A204.1 (cell line): ENCODE measurements around the gene OSCAR.

ENCODE experiments used
- FAIRE-seq: peaks from 2 replicates; lab custom pipeline; 2012; peaks lifted over from hg19 to GRCh38; lab: Jason Lieb, UNC

Gene OSCAR, protein sequence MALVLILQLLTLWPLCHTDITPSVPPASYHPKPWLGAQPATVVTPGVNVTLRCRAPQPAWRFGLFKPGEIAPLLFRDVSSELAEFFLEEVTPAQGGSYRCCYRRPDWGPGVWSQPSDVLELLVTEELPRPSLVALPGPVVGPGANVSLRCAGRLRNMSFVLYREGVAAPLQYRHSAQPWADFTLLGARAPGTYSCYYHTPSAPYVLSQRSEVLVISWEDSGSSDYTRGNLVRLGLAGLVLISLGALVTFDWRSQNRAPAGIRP

DNA sequence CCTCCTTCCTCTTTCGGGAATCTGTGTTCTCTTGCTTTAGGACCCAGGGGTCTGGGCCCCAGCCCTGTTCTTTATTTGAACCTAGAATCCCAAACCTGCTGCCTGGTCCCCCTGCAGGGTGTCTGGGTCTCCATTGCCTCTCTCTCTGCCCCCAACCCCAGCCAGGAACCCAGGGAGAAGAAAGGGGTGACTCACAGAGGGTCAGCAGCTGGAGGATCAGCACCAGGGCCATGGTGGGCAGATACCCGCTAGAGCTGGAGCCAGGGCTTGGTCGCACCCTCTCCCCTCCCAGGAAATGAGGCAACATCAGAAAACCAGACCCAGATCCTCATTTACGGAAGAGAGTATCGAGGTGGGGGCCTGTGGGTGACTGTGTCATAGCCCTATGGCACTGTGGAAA lies at the start of gene OSCAR:
Gene OSCAR (minus strand): TSS at position 243 of the 400 bp plus-strand sequence. CDS start 11 bp downstream, at position 232.
- FAIRE-seq = no peak

DNA sequence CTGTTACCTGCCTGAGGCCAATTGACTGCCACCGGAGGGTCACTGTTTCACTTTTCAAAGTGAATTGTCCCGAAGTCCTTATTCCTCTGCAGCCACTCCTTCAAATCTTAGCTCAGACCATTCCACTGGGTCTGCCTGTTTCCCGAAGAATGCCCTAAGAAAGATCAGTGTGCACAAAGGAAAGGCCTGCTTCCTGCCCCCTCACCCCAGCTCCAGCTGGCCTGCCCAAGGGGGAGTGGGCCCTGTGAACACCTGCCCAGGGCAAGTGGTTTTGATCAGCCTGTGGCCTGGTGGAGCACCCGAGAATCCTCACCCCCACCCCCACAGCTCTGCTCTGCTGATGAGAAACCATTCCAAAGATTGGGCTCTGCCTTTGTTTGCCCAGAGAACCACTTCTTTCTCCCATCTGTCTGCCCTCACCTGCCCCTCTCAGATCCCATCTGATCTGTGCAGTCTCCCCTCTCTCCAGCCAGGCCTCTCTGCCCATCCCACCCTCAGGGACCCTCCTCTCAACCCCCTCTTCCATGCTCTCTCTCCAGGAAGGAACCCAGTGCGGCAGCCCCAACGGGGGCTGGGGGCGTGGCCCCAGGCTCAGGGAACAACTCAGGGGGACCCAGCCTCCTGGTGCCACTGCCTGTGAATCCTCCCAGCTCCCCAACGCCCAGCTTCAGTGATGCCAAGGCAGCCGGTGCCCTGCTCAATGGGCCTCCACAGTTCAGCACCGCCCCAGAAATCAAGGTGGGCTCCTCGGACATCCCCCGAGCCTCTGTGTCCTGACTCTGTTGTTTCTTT lies 48.6 kb upstream of the OSCAR start:
- FAIRE-seq = no peak

DNA sequence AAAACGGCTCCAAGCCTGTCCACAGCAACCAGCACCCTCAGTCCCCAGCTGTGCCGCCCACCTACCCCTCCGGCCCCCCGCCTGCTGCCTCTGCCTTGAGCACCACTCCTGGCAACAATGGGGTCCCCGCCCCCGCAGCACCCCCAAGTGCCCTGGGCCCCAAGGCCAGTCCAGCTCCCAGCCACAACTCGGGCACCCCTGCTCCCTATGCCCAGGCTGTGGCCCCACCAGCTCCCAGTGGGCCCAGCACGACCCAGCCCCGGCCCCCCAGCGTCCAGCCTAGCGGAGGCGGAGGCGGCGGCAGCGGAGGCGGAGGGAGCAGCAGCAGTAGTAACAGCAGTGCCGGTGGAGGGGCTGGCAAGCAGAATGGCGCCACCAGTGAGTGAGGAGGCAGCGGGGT lies 47.6 kb upstream of the OSCAR start:
- FAIRE-seq = no peak

DNA sequence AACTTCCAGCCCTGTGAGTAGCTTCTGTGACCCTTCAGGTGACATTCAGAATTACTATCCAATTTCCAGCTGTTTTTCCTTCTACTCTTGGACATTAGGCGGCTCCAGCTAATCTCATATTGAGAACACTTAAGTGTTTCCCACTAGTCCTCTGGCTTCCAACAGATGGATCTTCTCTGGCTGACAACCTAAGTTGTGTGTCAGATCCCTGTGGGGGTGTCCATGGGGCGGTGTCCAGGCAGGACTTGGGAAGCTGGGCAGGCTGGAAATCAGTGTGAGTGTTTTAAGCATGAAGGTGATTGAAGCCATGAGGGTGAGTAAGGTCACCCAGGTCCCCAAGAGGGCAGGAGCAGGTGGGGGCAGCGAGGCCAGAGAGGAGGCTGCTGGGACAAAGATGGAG lies 47.1 kb upstream of the OSCAR start:
- FAIRE-seq = no peak

DNA sequence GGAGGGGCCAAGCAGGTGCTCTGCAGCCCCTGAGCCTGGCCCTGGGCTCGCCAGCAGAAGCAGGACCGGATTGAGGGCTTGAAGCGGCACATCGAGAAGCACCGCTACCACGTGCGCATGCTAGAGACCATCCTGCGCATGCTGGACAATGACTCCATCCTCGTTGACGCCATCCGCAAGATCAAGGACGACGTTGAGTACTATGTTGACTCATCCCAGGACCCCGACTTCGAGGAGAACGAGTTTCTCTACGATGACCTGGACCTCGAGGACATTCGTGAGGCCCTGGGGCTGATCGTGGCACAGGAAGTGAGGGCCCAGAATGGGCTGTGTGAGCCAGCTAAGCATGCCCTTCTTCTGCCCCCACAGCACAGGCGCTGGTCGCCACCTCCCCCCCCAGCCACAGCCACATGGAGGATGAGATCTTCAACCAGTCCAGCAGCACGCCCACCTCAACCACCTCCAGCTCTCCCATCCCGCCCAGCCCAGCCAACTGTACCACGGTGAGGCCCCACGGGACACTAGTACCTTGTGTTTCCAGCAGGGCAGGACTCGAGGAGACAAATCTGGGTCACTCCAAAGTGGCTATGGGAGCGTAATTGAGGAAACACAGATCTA lies 45.0 kb upstream of the OSCAR start:
- FAIRE-seq = no peak

DNA sequence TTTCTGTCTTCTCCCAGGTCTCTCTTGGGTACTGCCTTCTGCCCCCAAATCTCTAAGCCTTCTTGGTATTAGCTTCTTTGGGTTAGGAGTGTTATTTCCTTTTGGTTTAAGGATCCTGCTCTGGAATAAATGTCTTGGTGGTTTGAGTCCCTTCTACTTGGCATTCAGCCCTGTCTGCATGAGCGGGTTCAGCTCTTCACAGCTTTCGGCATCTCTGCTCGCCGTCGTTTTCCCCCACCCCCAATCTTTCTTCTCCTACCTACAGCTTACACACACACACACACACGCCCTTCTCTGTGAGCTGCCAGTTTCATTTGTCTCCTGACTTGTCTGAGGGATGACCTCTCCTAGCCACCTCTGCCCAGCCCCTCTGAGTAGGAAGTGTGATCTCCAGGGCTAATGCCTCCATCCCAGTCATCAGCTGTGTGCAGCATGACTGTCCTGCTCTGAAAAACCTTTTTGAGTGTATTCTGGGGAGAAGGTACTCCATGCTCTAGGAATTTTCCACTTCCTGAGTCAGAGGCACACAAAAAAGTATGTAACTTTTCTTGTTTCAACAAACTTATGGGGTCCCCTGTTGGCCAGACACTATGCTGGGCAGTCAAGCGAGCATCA lies 41.7 kb upstream of the OSCAR start:
- no peak for FAIRE-seq

DNA sequence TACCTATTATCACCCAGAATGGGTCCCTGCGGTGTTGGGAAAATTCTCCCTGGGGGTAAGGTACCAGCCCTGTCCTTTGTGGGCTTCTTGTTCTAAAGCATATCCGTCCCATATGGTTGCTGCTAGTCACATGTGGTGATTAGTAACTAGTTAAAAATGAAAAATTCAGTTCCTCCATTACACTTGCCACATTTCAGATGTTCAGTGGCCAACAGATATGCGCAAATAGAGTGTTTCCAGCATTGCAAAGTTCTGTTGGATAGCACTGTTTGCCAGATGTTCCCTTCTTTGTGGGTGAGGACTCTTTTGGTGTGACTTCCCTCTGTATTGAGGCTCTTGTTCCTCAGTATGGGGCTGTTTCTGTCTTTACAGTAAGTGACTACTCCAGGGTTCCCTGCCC lies 40.8 kb upstream of the OSCAR start:
- FAIRE-seq = no peak

DNA sequence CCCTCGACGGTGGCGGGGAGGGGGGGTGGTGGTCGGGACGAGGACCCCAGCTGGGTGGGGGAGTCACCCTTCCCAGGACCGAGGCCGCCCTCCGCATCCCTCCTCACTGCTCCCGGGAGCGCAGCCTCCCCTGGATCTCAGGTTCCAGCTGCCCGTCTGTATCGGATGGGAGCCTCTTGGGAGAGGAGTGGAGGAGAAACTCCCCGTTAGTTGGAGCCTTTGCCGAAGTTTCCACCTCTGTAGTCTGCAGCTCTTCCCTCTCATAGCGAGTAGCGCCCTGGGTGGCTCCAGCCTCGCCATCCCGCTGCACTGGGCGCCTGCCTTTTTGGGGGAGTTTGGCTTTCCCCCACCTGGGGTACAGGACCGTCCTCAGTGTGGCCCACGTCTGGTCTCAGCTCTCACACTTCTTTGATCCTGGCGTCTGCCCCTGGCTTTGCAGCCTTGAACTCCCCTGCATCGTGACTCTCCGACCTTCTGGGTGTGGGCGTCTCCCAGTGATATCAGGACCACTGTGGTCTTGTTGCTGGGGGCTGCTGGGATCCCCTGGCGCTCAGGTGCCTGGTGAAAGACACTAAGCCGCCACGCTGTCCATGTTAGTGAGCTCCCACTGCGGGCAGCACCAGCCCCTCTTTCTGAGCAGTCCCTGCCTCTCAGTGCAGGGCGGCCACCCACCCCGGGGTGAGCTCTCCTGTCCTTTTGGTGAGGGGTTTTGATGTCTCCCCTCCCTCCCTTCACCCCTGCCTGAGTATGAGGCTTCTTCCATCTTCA lies 38.1 kb upstream of the OSCAR start:
- no peak for FAIRE-seq

DNA sequence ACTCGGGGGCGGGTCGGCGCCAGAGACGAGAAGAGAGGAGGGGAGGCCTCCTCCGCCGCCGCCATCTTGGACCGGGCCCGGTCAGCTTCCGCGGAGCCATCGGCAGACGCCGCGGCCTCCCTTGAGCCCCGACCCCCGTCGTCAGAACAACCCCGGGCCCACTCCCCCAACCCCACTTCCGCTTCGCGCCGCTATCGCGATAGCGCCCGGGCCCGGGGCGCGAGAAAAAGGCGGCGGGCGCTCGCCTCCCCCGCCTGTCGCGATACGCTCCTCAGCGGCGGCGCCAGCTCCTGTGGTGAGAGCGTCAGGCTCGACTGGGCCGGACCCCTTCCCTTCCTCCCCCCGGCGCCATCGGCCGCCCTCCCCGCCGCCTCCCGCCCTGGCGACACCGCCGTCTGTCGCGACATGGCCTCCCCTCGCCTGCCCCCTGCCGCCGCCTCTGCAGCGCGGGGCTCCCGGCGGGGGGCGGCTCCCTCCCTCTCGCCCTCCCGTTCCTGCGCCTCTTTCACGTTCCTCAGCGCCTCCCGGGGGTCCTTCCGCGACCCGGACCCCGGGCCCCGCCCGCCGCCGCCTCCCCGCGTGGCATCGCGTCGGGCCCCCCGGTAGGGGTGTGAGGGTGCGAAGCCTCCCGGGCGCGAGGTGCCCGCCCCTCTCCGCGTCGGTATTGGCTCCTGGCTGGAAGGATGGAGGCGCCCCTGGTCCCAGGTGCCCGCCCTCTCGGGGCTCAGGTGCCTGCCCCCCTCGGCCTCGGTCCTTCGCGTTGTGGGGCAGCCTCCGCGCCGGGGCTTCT lies 37.3 kb upstream of the OSCAR start, which contains the start of gene CNOT3:
Gene CNOT3 (plus strand): TSS at position 64 of the 790 bp plus-strand sequence. CDS start 5,217 bp downstream, outside the sequence.
- FAIRE-seq = no peak

DNA sequence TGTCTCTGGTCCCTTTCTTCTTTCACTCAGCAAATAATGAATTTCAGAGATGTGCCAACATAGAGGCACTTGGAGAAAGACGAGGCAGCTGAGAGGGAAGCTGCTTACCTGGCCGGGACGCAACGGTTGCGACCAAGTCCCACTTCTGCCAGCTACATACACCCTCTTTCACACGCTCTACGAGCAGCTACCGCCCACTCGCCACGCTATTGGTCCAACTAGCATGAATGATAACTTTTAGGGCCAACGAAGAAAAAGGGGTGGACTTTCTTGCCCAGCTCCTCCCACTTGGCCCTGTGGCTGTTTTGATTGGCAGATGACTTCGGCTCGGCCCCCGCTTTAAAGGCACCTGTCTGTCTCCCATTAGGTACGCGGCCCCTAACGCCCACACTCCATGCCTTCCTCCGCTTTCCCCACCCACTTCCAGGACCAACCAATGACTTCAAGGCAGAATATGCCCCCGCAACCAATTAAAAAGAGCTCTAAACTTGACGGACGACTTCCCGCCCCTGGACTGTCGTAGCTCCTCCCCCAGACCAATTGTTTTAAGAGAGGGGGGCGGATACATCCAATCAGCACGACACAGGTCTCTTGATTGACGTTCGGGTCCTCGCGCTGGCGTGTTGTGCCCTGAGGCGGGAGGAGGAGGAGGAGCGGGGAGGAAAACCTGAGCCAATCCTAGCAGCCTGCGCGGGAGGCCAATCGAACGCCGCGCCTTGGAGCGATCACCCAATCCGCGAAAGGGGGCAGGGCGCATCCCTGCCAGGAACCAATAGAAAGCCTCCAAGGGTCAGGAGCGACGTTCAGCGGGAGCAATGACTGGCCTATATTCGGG lies 36.5 kb upstream of the OSCAR start:
- FAIRE-seq = peak; percentile 100

DNA sequence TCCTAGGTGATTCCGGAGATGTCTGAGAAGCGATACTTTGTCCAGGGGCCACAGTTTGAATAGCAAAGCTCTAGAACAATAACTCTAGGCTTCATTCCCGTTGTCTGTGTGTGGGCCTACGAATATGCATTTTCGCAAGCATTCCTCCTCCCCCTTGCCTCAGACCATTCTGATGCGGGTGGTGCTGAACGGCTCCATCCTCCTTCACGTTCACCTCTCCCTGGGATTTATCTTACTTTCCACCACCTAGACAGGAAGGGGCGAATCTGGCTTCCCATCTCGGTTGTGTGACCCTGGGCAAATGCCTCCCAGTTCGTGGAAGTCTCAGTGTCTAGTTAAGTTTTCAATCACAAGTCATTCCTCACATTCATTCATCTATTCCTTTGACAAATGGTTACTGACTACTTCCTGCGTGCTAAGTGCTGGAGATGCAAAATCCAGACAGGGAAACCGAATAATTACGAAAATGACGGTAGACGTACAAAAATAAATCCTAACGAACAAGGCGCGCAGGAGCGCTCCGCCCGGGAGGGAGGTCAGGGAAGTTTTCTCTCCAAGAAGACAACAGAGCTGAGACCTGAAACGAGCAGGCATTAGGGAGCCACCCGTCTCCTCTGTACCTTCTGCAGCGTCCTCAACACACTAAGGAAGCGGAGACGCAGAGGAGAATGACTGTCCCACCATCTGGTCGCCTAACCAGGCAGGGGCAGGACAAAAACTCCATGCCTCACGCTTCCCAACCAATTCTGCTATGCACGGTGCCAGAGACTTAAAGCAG lies 35.7 kb upstream of the OSCAR start:
- no peak for FAIRE-seq

DNA sequence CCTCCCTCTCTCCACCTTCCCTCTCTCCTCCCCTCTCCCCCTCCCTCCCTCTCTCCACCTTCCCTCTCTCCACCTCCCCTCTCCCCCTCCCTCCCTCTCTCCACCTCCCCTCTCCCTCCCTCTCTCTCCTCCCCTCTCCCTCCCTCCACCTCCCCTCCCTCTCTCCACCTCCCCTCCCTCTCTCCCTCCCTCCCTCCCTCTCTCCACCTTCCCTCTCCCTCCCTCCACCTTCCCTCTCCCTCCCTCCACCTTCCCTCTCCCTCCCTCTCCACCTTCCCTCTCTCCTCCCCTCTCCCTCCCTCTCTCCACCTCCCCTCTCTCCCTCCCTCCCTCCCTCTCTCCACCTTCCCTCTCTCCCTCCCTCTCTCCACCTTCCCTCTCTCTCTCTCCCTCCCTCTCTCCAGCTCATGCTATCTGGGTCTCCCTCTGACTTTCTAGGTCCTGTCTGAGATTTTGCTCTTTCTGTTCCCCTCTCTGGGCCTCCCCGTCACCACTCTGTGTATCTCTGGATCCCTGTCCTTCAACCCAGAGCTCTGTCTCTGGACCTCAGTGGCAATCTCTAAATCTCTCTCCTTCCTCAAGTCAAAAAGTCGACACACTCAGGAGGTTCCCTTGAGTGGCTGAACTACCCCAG lies 33.5 kb upstream of the OSCAR start:
- no peak for FAIRE-seq

DNA sequence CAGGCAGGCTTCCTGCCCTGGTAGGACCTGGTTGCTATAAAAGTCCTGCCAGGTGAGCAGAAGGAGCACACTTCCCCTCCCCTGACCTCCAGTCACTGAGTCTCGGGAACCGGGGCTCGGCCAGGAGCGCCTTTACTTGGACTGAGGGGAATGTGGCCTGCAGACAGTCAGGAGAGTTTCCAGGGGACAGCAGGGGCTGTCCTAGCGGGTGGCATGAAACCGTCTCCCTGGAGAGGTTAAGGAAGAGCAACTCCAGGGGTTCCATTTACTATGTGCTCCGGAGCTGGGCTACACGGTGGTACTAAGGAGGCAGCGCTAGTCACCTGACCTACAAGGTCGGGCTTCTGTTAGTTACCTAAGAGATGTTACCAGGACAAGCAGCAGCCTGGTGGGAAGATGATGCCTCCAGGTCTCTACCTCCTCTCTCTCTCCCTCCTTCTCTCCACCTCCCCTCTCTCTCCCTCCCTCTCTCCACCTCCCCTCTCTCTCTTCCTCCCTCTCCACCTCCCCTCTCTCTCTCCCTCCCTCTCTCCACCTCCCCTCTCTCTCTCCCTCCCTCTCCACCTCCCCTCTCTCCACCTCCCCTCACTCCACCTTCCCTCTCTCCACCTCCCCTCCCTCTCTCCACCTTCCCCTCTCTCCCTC lies 32.8 kb upstream of the OSCAR start:
- FAIRE-seq = no peak

DNA sequence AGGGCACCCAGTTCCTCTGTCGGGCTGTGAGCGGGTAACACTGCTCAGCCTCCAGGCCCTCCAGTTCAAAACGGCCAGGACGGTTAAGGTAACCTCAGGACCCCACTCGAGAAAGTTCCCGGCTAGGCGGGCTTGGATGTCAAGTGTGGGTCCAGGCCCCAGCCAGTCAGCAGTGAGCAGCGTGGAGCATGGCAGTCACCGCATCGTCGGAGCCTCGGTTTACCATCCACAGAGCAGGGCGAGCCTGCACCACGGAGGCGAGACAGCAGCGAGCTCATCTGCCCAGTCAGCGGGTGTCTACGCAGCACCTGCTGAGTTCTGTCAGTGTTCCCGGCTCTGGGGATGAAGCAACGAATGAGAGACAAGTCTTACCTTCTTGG lies 29.0 kb upstream of the OSCAR start:
- no peak for FAIRE-seq

DNA sequence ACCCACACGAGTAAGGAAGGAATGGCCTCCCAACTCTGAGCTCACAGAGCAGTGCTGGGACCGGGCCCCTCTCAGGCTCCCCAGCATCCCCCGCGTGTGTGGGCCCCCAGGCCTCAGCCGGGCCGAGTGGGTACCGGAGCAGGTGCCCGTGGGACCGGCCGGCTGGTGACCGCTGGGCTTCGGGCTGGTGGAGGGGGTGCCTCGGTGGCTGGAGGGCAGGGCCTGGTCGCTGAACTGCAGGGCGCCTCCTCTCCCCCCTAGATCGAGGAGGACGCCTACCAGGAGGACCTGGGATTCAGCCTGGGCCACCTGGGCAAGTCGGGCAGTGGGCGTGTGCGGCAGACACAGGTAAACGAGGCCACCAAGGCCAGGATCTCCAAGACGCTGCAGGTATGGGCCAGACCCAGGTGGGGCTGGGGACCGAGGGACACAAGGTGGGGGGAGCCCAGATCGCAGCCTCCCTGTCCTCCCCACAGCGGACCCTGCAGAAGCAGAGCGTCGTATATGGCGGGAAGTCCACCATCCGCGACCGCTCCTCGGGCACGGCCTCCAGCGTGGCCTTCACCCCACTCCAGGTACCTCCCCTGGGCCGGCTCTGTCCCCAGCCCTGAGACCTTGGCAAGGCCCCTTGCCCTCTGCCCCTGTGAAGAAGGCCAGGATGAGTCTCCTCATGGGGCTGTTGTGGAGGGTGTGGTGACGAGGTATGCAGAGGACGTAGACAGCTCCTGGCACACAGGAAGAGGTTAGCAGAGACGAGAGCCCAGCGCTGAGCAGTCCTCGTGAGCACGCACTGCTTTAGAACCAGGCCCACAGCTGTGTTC lies 28.4 kb upstream of the OSCAR start:
- FAIRE-seq = no peak

DNA sequence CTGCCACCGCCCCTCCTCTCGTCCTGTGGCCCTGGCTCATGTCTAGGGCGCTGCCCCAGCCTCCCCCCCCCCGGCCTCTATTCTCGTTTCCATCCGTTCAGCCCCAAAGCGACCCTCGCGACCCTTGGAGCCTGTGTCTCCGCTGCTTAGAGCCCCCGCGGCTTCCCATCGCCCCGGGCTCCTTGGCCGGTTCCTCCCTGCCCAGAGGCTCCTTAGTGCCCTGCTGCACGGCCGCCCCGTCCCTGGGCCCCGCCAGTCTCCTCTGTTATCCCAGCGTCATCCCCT lies 27.8 kb upstream of the OSCAR start:
- no peak for FAIRE-seq

DNA sequence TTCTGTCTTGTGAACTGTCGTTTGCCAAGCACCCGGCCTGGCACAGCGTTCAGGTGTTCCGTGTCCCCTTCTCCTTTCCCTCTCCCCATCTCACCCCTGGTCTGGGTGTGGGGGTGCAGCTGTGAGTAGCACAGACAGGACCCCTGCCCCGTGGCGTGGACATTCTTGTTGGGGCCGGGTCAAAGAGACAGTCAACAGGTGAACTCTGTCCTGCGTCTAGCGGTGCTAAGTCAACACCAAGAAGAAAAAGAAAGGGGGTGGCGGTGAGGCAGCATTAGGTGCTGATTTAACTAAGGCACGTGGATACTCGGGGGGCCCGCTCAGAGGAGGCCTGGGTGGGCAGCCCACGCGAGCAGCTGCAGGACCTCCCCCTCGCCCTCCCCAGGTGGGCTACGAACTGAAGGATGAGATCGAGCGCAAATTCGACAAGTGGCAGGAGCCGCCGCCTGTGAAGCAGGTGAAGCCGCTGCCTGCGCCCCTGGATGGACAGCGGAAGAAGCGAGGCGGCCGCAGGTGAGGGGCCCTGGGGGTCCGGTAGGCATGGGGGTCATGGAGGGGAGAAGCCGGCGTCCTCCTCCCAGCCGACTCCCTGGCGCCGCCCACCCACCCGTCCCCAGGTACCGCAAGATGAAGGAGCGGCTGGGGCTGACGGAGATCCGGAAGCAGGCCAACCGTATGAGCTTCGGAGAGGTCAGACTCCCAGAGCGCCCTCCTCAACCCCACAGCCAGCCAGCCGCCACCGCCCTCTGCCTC lies 27.3 kb upstream of the OSCAR start:
- no peak for FAIRE-seq
